ENCODE measurements around the gene PREP.

DNA sequence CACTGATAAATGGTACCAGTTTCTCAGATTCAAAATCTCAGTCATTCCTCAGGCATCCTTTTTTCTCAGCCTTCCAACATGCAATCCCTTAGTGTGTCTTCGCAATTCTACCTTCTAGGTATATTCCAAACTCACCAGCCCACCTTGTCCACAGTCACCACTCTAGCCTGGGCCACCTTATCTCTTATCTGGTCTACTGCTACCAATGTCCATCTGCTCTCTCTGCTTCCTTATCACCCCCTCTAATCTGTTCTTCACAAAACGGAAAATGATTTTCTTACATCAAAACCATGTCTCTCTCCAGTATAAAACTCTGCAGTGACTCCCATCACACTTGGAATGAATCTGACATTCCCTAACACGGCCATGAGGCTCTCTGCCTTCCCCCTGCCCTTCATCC, 91.9 kb downstream of the PREP start:
- TF ChIP-seq, protein P1, sequence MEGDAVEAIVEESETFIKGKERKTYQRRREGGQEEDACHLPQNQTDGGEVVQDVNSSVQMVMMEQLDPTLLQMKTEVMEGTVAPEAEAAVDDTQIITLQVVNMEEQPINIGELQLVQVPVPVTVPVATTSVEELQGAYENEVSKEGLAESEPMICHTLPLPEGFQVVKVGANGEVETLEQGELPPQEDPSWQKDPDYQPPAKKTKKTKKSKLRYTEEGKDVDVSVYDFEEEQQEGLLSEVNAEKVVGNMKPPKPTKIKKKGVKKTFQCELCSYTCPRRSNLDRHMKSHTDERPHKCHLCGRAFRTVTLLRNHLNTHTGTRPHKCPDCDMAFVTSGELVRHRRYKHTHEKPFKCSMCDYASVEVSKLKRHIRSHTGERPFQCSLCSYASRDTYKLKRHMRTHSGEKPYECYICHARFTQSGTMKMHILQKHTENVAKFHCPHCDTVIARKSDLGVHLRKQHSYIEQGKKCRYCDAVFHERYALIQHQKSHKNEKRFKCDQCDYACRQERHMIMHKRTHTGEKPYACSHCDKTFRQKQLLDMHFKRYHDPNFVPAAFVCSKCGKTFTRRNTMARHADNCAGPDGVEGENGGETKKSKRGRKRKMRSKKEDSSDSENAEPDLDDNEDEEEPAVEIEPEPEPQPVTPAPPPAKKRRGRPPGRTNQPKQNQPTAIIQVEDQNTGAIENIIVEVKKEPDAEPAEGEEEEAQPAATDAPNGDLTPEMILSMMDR (IDR thresholded peaks at IDR 0.05; ENCODE audit: low read depth, low read length, poor library complexity, severe bottlenecking) = no peak
- TF ChIP-seq EZH2phosphoT487 (IDR thresholded peaks at IDR 0.05; ENCODE audit: borderline replicate concordance, low read length) = no peak

Data from DOHH2 (cell line).